ENCODE measurements around the gene CCDC137. TPM values are rescaled to one million over a fixed set of nuclear protein-coding genes. Genes with fewer than 3 reads are reported as not detected.

The CCDC137 gene
- polyA plus RNA-seq, 3 donors: 2.4 to 8.8 (median 3.6) TPM

- H3K9me3 ChIP-seq (replicated peaks in 1 of 2; ENCODE audit: control insufficient read depth in 1 of 2, insufficient read depth in 1 of 2, low read length in 2 of 2): no peaks in the 10 kb centered on the region
- peaks cover 4 to 14% of the 10 kb centered on the region in 2 donors for H3K36me3 Mint-ChIP-seq
- H3K27ac Mint-ChIP-seq: peak within 1 kb of the TSS in 5 of 7 donors; percentile 38 to 81 (median 76)
- under 1% methylated on average over 89 of the region's 89 CpGs for WGBS (ENCODE audit: insufficient coverage)
- peaks cover 0 to 21% (median 13%) of the 10 kb centered on the region in 3 donors for H3K27me3 Mint-ChIP-seq (ENCODE audit: low read depth in 3 of 3)
- peaks cover 0 to 8% of the 10 kb centered on the region in 2 donors for H3K27me3 ChIP-seq (ENCODE audit: control insufficient read depth in 2 of 2, insufficient read depth in 2 of 2, low read length in 2 of 2)
- H3K4me1 Mint-ChIP-seq: peaks cover 29% of the 10 kb centered on the region
- peaks cover 4% of the 10 kb centered on the region for H3K79me2 ChIP-seq (ENCODE audit: insufficient read depth, low read length)
- H3K4me3 ChIP-seq (replicated peaks in 1 of 3; ENCODE audit: low read depth in 2 of 3, low read length in 3 of 3): peak within 1 kb of the TSS; percentile 23 to 78 (median 46)
- no peak within 1 kb of the TSS for H3K27ac ChIP-seq (ENCODE audit: low read depth in 1 of 2, low read length in 2 of 2)
- H3K36me3 ChIP-seq (replicated peaks in 1 of 2; ENCODE audit: control insufficient read depth in 1 of 2, insufficient read depth in 2 of 2, low read length in 2 of 2): peaks cover 5 to 9% of the 10 kb centered on the region in 2 donors
- peak within 1 kb of the TSS; percentile 76 for H2AFZ ChIP-seq (ENCODE audit: insufficient read depth, low read depth, low read length, poor library complexity, severe bottlenecking)
- DNase-seq: peak; percentile 59 to 74 (median 72)
- H3K9me3 Mint-ChIP-seq: no peaks in the 10 kb centered on the region
- H4K20me1 ChIP-seq (ENCODE audit: insufficient read depth, low read length): no peaks in the 10 kb centered on the region
- no peak for TF ChIP-seq CTCF (IDR thresholded peaks at IDR 0.05)
- H3K9ac ChIP-seq (ENCODE audit: insufficient read depth, low read length, poor library complexity, severe bottlenecking): peak within 1 kb of the TSS; percentile 60
- peak within 1 kb of the TSS; percentile 84 for H3K4me2 ChIP-seq (replicated peaks; ENCODE audit: extremely low read depth, low read length, poor library complexity, severe bottlenecking)
- peak within 1 kb of the TSS; percentile 80 to 90 for H3K4me3 Mint-ChIP-seq
- H3K4me1 ChIP-seq (ENCODE audit: control insufficient read depth in 1 of 2, insufficient read depth in 2 of 2, low read length in 2 of 2): peaks cover 26 to 42% of the 10 kb centered on the region in 2 donors
- intact Hi-C loops (cut with micrococcal nuclease): loop anchor here in 1 of 2 donors (5.0 kb wide), 2 partner anchors 45 to 325 kb away; partner anchors contain the start of genes CCDC137, DCXR and OXLD1
These were observed 45.4 kb downstream of the CCDC137 start, which contains the start of gene SLC25A10 for GRCh38 chr17:81711814-81712467. Gene SLC25A10, plus strand, starts transcription at chr17:81712284. Its CDS starts 143 bp downstream, at chr17:81712427.

GRCh38 chr17:81712468-81713003, 46.0 kb downstream of the CCDC137 start:
- peak overlapping the region; percentile 84 for H3K4me2 ChIP-seq (replicated peaks; ENCODE audit: extremely low read depth, low read length, poor library complexity, severe bottlenecking)
- H3K27me3 ChIP-seq (ENCODE audit: control insufficient read depth in 2 of 2, insufficient read depth in 2 of 2, low read length in 2 of 2): peaks cover 0 to 8% of the 10 kb centered on the region in 2 donors
- peaks cover 4% of the 10 kb centered on the region for H3K79me2 ChIP-seq (ENCODE audit: insufficient read depth, low read length)
- H3K36me3 Mint-ChIP-seq: peaks cover under 1 to 10% of the 10 kb centered on the region in 2 donors
- intact Hi-C loops (cut with micrococcal nuclease): loop anchor here in 1 of 2 donors (5.0 kb wide), 2 partner anchors 45 to 325 kb away; partner anchors contain the start of genes CCDC137, DCXR and OXLD1
- H3K27ac Mint-ChIP-seq: peak overlapping the region in 5 of 7 donors; percentile 38 to 81 (median 76)
- H3K4me1 ChIP-seq (ENCODE audit: control insufficient read depth in 1 of 2, insufficient read depth in 2 of 2, low read length in 2 of 2): peaks cover 26 to 42% of the 10 kb centered on the region in 2 donors
- no peak for TF ChIP-seq CTCF (IDR thresholded peaks at IDR 0.05)
- H3K9me3 ChIP-seq (replicated peaks in 1 of 2; ENCODE audit: control insufficient read depth in 1 of 2, insufficient read depth in 1 of 2, low read length in 2 of 2): no peaks in the 10 kb centered on the region
- no peak overlapping the region for H3K27ac ChIP-seq (ENCODE audit: low read depth in 1 of 2, low read length in 2 of 2)
- WGBS (ENCODE audit: insufficient coverage): 5% methylated on average over 35 of the region's 41 CpGs
- H3K27me3 Mint-ChIP-seq (ENCODE audit: low read depth in 3 of 3): peaks cover 0 to 21% (median 13%) of the 10 kb centered on the region in 3 donors
- H3K9ac ChIP-seq (ENCODE audit: insufficient read depth, low read length, poor library complexity, severe bottlenecking): peak overlapping the region; percentile 60
- no peaks in the 10 kb centered on the region for H4K20me1 ChIP-seq (ENCODE audit: insufficient read depth, low read length)
- peak overlapping the region; percentile 76 for H2AFZ ChIP-seq (ENCODE audit: insufficient read depth, low read depth, low read length, poor library complexity, severe bottlenecking)
- H3K36me3 ChIP-seq (replicated peaks in 1 of 2; ENCODE audit: control insufficient read depth in 1 of 2, insufficient read depth in 2 of 2, low read length in 2 of 2): peaks cover under 1 to 3% of the 10 kb centered on the region in 2 donors
- no peak for DNase-seq
- H3K4me3 ChIP-seq (replicated peaks in 1 of 3; ENCODE audit: low read depth in 2 of 3, low read length in 3 of 3): peak overlapping the region; percentile 21 to 78 (median 46)
- peaks cover 29% of the 10 kb centered on the region for H3K4me1 Mint-ChIP-seq
- no peaks in the 10 kb centered on the region for H3K9me3 Mint-ChIP-seq
- H3K4me3 Mint-ChIP-seq: peak overlapping the region; percentile 75 to 90
